RWPE1 (cell line): ENCODE measurements around the gene SMCO2.

Experiments used
- CTCF ChIA-PET: fragments of 350-600 bp; sonication (Branson Sonifier 250); formaldehyde crosslinking; extraction: SDS; loops from one replicate; lab custom pipeline; 2021; lab: Yijun Ruan, JAX
- POLR2A ChIA-PET: fragments of 400-600 bp; formaldehyde crosslinking; extraction: SDS; loops from one replicate; lab custom pipeline; 2020; ENCODE audit warnings: antibody characterized with exemption; ENCODE audit not compliant: low non-redundant PET; lab: Yijun Ruan, JAX
- DNase-seq: peaks from one replicate; pipeline ENCODE4 v3.0.0; 2012; ENCODE audit warnings: low spot score
- H3K27ac ChIP-seq: fragments of 450-650 bp; 2 replicates; pipeline ENCODE4 v1.5.1; 2017
- TF ChIP-seq, protein P1 (sequence below): fragments of 450-650 bp; conservative IDR thresholded peaks from 2 replicates; pipeline ENCODE4 v1.5.1; 2017; ENCODE audit warnings: low read depth, mild to moderate bottlenecking

The SMCO2 gene

DNA sequence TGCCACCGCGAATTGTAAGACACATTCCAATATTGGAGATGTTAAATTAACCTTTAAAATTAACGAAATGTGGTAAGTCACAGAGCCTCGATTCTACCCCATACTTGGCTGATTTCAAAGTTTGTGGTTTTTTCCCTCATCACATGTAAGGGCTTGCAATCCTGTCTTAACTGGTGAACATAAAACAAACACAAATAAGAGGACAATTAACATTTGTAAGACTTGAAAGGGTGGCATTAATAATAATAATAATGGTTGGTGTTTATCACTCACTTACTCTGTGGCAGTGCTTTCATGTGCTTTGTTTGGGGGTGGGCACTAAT is 104.1 kb downstream of the SMCO2 start:
- DNase-seq = no peak
- CTCF ChIA-PET = interaction anchor here (0.6 kb wide), 1 partner anchor 28 kb away, joined by 3 read pairs; no protein-coding TSS in a partner anchor
- H3K27ac ChIP-seq = no peak overlapping the region
- TF ChIP-seq, protein P1, sequence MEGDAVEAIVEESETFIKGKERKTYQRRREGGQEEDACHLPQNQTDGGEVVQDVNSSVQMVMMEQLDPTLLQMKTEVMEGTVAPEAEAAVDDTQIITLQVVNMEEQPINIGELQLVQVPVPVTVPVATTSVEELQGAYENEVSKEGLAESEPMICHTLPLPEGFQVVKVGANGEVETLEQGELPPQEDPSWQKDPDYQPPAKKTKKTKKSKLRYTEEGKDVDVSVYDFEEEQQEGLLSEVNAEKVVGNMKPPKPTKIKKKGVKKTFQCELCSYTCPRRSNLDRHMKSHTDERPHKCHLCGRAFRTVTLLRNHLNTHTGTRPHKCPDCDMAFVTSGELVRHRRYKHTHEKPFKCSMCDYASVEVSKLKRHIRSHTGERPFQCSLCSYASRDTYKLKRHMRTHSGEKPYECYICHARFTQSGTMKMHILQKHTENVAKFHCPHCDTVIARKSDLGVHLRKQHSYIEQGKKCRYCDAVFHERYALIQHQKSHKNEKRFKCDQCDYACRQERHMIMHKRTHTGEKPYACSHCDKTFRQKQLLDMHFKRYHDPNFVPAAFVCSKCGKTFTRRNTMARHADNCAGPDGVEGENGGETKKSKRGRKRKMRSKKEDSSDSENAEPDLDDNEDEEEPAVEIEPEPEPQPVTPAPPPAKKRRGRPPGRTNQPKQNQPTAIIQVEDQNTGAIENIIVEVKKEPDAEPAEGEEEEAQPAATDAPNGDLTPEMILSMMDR = no peak
- POLR2A ChIA-PET = no interaction called here

DNA sequence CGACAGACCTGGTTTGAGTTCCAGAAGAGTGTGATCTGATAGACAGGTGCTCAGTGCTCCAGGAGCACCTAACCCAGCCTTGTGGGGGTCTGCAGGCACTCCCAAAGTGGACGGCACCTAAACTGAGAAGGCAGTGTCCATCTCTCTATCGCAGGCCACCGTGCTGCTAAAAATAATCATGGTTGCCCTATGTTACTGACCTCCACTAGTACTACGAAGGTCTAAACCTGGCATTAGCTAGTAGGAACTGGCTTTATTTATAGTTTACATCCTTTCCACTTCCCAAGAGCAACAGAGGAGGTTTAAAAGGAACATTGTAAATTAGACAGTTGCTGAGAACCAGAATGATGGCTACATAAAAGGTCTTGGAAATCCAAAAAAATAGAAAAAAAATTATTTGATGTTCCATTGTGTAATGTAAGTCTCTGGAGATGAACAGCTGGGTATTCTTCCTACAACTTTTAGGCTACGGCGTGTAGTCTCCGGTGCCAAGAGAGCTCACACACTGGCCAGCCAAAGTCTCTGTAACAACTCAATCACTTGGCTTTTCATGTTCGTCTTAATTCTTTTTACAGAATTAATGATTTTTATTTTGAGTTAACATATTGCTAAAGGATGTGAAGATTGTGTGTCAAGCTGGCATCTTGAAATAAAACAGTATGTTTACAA is 104.8 kb downstream of the SMCO2 start:
- TF ChIP-seq, protein P1 = no peak
- no peak for DNase-seq
- POLR2A ChIA-PET = no interaction called here
- CTCF ChIA-PET = no interaction called here
- peak overlapping the region; percentile 65 for H3K27ac ChIP-seq
